GM21737 (cell line): ENCODE measurements around the gene BBS5.
"Not testable (repeated sequence)": the region's sequence is repeated elsewhere in the genome, so short reads cannot be mapped to it uniquely, and the experiment has no call there.

Experiments used
- ATAC-seq: cut with Tn5 transposase; IDR thresholded peaks from one replicate; pipeline ENCODE4 v1.9.1; 2021; ENCODE audit warnings: mild to moderate bottlenecking, moderate library complexity; ENCODE audit not compliant: unreplicated experiment

Gene BBS5

DNA sequence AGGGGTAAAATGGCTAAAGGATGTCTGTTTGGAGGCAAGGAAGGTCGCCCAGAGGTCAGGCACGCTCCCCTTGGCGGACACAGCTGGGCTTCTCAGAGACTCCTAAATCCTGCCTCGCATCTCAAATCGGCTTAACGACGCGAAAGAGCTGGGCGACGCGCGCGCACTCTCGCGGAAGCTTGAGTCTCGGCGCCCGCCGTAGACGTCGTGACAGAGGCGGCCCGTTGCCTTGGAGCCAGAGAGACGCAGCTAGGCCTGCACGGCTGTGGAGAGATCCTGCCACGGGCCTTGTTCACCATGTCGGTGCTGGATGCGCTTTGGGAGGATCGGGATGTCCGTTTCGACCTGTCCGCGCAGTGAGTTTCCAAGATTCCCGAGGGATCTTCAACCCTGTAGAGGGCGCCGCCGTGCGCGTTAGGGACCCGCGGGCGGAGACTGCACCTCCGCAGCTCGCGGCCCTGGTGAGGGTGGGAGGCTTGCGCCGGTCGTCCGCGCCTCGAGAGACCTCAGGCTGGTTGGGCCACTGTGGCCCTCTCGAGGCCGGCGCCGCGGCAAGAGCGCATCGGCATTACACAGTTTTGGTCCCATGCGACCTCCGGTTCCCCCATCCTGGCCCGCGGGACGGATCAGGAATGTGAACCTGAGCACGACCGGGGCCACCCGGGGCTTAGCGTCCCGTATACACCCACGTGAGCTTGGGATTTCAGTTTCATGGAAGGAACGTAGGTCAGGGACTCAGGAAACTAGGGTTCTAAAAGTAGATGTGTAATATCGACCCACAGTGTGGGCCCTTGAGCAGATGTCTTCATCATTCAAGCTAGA lies at the start of gene BBS5:
Gene BBS5, plus strand, starts transcription at position 238 of the 822 bp plus-strand sequence. Its CDS starts 60 bp downstream, at position 298.
- peak; percentile 95 for ATAC-seq

DNA sequence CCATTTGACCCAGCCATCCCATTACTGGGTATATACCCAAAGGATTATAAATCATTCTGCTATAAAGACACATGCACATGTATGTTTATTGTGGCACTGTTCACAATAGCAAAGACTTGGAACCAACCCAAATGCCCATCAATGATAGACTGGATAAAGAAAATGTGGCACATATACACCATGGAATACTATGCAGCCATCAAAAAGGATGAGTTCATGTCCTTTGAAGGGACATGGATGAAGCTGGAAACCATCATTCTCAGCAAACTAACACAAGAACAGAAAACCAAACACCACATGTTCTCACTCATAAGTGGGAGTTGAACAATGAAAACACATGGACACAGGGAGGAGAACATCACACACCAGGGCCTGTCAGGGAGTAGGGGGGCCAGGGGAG lies 47.5 kb upstream of the BBS5 start:
- ATAC-seq: not testable (repeated sequence)

DNA sequence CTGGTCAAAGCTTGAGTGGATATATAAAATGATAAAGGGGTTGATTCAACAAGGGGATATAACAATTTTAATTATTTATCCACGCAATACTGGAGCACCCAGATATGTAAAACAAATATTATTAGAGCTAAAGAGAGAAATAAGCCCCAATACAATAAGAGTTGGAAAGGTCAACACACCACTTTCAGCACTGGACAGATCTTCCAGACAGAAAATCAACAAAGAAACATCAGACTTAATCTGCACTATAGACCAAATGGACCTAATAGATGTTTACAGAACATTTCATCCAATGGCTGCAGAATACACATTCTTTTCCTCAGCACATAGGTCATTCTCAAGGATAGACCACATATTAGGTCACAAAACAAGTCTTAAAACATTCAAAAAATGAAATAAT lies 45.1 kb upstream of the BBS5 start:
- not testable (repeated sequence) for ATAC-seq

DNA sequence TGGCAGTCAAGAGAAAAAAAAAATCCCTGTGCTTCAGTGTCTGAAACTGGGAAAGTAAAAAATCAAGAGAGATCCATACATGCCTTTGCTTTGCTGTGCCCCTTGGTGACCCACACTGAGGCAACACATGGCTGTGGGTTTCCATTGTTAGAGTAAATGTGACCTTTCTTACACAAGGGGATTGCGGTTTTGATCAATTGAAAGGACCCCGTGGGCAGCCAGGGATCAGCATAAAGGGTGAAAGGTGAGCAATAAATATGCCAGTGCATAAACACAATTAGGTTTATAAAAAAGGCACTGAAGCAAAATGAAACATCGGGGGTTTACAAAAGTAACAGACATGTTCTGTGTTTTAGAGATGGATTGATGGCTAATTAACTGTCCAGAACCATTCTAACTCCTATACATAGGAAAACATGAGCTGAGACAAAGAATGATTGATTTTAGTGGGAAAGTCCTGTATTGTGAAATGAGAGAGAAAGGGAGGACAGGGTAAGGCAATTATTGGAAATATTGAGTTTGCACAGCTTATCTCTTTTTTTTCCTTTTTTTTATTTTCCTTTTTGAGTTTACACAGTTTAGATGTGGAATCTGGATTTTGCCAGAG lies 40.7 kb upstream of the BBS5 start:
- no peak for ATAC-seq

DNA sequence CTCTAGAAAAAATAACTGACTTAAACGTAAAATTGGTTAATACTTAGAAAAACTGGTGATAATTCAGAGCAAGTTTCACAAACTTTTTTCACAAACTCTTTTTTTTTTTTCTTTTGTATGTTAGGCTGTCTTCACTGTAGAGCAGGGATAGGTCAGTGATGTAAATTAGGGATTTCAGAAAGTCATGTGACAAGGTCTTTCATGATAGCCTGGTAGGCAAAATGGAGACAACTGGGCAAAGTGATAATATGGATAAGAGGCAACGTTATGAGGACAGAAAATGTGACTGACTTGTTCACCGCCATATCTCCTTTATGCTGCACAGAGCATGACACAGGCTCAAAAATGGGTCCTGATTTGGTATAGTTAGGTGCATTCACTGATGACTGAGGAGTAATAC lies 39.4 kb upstream of the BBS5 start:
- ATAC-seq: no peak

DNA sequence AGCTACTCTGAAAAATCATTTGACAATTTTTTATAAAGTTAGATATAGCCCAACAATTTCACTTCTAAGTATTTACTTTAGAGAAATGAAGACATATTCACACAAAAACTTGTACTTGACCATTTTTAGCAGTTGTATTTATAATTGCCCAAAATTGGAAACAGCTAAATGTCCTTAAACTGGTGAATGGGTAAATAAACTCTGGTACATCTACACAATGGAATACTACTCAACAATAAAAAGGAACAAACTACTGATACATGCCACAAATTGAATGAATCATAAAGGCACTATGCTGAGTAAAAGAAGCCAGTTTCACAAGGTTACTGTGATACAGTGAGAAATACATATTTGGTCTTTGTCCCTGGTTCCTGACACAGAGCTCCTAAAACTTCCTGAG lies 32.8 kb upstream of the BBS5 start:
- ATAC-seq: no peak

DNA sequence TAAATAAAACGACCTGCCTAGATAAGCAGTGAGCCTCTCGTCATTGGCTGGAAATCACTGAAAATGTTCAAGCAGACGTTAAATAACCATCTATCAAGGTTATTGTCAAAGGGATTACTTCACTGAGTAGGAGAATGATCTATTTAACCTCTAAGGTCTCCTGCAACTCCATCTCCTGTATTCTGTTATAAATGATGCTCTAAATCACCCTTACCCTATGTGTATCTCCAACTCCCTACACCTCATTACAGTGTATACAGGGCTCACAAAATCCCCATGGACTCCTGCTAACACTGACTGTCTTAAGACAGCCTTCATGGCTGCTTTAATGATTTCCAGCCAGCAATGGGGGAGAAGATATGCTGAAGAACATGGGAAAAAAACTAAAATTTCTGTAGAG lies 31.0 kb upstream of the BBS5 start:
- no peak for ATAC-seq

DNA sequence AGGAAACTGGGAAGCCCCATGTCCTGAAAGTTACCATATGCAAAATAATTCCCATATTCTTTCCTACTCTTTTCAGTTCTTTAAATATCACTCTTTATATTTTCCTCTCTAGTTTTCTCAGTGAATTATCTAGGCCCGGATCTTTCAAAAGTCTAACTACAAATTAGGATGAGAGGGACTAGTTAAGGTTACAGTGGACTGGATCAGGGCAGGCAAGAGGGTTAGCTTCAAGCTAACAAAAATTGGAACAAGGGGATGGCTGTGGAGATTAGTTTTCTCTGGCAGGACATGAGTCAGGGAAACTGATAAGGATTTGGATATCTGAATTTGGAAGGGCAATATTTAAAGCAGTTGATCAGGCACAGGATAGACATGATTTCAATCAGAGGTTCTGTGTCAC lies 30.4 kb upstream of the BBS5 start:
- no peak for ATAC-seq

DNA sequence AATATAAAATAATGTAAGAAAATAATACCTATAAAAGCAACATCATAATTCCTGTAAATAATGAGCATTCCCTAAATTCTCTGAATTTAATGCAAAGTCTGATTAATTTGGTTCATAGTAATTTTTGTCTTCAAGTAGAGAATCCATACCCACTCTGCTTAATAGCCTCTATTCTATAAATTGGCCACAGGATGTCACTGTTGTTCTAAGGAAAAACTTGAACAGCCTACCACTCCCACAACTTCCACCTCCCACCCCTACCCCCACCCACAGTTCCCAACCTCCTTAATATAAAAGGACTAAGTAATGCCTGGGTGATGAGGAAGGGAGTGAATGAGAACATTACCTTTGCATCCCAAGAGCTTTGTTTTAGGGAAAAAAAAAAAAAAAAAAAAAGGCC lies 27.2 kb upstream of the BBS5 start:
- no peak for ATAC-seq

DNA sequence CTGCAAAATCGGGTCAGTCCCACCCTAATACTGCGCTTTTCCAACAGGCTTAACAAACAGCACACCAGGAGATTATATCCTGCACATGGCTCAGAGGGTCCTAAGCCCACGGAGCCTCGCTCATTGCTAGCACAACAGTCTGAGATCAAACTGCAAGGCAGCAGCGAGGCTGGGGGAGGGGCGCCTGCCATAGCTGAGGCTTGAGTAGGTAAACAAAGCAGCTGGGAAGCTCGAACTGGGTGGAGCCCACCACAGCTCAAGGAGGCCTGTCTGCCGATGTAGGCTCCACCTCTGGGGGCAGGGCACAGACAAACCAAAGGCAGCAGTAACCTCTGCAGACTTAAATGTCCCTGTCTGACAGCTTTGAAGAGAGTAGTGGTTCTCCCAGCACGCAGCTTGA lies 26.2 kb upstream of the BBS5 start:
- ATAC-seq: not testable (repeated sequence)

DNA sequence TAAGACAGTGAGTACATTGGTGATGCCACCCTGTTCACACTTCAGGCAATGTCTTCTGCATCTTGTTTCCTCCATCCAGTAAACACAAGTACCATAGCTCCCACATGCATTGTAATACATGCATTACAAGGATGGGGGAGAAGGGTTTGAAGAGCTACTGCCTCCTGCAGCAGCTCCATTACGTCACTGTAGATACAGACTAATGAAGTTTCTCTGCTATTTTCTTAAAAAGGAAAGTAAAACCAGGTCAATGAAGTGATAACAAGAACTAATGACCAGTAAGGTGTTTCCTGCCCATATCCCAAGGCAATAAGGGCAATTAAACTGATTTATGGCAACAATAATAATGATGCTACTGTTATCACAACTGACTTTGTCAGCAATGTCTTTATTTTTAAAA lies 18.2 kb upstream of the BBS5 start:
- no peak for ATAC-seq

DNA sequence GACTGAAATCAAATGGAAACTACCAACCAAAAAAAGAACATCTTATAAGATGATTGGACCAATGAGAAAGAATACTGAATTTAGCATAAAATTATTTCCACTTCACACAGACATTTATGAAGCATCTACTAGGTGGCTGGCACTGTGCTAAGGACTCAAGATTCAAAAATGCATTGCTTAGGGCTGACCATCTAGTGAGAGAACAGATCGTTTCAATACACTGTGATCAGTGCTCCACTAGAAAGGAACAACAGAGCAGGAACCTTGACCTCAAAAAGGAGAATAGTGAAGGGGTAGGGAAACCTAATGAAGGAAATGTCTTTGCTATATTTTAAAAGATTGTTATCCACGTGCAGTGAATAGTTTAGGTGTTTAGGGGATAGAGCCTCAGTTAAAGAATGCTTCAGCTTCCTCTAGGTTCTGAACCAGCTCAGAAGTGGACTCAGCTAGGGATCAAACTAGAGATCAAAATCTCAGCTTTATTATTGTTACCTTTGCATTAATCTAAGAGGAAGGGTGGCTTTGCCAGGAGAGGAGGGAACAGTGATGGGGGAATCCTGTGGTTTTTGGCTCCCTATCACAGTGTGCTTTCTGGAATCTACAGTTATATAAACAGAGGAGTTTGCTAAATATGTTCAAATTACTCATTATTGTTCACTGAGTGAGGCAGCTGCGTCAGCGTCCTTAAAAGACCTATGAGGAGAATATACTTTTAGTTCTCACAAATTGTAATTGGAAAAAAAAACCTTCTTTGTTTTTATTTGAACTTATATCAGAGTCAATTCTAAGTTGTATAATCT lies 16.2 kb upstream of the BBS5 start:
- no peak for ATAC-seq

DNA sequence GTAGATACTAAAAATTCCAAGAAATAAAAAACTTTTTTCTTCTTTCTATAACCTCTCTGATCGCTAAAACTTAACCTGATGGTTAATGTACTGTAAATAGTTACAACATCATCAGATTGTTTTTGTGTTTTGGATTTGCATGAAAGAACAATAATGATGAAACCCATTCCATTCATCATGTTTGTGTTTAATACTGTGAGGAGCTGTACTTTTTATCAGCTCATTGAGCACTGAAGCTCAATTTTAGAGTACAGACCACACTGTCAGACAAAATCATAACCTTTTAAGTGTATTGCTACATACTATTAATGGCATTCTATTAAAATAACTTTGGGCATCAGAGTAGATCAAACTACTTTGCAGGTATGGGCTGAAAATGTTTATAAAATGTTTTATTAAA lies 14.8 kb upstream of the BBS5 start:
- no peak for ATAC-seq

DNA sequence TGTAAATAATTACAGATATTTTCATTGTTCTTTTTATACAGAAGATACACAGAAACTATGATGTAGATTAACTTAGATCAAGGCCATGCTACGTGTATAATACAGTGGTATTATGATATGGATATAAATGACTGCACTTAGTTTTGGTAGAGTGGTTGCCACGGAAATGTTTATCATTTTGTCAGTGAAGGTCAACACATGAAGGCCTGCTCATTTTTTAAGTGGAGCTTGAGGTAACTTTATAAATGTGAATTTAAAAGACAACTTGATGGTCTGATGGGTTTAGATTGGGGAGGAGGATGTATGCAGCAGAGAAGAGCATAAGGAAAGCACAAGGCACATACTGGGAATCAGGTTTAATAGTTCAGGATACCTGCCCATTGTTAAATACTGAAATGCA lies 14.4 kb upstream of the BBS5 start:
- no peak for ATAC-seq

DNA sequence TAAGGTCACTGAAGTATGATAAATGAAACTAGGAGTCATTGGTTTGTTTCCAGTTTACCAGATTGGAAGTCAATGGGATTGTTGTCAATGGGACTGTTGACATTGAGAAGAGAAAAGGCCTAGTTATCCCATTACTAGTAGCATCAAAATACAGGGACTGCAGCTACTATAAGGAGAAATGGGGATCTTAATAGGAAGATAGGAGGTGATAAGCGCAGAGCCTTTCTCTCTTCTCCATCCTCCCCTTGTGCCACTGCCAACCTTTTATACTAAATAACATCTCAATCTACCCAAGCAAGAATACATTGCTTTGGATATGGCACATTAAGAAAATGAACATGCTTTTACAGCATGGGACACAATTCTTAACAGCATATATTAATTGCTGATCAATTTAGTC lies 10.5 kb upstream of the BBS5 start:
- no peak for ATAC-seq

DNA sequence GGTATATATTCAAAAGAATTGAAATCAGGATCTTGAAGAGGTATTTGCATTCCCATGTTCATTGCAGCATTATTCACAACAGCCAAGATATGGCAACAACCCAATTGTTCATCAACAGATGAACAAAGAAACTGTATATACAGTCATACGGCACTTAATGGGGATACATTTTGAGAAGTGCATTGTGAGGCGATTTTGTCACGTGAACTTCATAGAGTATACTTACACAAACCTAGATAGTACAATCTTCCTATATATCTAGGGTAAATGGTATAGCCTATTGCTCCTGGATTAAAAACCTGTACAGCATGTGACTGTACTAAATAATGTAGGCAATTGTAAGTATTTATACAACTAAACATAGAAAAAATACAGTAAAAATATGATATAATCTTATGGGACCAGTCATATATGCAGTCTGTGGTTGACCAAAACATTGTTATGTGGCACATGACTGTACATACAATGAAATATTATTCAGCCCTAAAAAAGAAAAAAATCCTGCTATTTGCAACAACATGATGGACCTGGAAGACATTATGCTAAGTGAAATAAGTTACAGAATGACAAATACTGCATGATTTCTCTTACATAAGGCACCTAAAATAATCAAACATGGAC lies 9.2 kb upstream of the BBS5 start:
- no peak for ATAC-seq

DNA sequence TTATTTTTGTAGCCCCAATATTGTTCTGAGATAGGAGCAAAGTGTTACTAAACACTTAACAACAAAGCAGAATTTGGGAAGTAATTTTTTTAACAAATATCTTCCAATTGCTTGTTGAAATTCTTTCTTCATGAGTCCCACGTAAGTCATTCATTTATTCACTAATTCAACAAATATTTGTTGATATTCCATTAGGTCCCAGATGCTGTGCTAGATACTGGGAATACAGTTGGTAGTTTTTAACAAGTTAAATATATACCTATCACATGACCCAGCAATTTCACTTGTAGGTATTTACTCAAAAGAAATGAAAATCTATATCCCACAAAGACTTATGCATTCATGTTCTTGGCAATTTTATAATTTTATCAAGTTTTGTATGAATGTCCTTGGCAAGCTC lies 7.0 kb upstream of the BBS5 start:
- no peak for ATAC-seq

DNA sequence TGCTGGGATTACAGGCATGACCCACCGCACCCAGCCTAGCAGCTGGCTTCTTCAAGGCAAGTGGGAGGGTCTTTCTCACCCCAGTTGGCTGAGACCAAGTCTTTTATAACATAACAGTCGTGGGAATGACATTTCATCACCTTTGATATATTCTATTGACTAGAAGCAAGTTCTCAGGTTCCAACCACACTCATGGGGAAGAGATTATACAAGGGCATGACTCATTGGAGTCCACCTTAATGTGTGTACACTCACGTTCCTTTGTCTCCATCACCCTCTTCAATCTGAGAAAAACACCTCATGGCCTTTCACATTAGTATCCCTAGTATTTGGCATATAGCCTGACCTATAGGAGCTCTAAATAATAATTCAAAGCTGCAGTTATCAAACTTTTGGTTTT lies 2.8 kb upstream of the BBS5 start:
- ATAC-seq: no peak

DNA sequence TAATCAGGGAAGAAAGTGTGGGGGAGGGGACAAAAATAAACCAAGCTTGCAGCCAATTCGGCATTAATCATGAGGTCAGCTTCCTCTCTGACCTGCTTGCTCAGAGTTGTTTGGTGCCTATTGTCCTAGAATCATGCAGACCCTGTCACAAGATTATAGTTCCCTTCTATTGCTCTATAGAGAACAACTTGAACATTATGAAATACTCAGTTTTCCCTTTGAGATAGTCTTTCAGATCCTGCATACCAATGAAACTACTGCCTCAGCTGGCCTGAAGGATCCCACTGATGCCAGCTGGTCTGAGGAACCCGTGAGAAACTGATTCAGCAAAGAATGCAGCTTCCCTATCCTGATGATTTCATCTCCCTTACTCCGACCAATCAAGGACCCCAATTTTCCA lies 955 bp upstream of the BBS5 start:
- ATAC-seq: no peak

DNA sequence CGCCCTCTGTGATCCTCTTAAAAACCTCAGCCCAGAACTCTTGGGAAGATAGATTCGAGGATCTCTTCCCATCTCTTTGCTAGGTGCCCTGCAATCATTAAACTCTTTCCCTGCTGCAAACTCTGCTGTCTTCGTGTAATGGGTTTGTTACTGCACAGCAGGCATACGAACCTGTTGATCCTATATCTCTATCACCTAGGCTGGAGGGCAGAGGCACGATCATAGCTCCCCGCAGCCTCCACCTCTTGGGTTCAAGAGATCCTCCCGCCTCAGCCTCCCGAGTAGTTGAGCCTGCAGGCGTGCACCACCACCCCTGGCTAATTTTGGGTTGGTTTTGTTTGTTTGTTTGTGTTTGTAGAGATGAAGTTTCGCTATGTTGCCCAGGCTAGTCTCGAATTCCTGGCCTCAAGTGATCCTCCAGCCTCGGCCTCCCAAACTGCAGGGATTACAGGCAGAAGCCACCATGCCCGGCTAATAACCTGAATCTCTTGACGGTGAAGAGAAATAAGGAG lies 493 bp upstream of the BBS5 start:
- ATAC-seq: no peak

DNA sequence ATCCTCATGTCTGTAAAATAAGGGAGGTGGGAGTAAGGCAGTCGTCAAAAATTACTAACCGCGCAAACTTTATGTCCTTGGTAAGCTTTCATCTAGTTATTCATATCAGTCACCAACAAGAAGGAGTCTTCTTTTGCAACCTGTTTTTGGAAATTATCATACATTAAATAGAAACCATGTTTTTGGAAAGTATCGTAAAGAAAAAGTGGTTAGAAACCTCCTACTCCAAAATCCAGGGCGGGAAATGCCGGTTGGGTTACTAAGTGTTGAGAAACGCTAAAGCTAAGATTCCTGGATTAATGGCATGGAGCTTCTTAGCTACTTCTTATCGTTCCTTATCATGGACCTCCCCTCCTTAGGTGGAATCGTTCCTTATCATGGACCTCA lies 778 bp downstream of the BBS5 start:
- ATAC-seq: no peak
